IPS-18c (cell line): ENCODE data around the gene OPTC.
"Not testable (repeated sequence)": the region's sequence is repeated elsewhere in the genome, so short reads cannot be mapped to it uniquely, and the experiment has no call there.

Experiments used
- H3K4me3 ChIP-seq: 2 replicates; pipeline ENCODE4 v1.7.0; 2013; ENCODE audit warnings: low read depth, mild to moderate bottlenecking, low read length, moderate library complexity; ENCODE audit not compliant: insufficient read depth
- H3K9me3 ChIP-seq: one replicate; pipeline ENCODE4 v1.6.1; 2013; ENCODE audit warnings: mild to moderate bottlenecking, low read length, moderate library complexity; ENCODE audit not compliant: control insufficient read depth, insufficient read depth

Gene OPTC

DNA sequence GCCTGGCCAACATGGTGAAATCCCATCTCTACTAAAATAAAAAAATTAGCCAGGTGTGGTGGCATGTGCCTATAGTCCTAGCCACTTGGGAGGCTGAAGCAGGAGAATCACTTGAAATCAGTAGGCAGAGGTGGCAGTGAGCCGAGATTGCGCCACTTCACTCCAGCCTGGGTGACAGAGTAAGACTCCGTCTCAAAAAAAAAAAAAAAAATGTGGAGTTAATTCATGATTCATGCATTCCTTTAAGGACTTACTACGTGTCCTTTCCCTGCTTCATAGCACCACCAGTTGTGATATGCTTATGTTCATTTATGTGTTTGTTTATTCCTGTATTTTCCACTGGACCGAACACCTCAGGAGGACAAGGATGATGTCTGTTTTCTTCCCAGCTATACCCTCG is 31.1 kb upstream of the OPTC start:
- H3K9me3 ChIP-seq: no peaks in the 10 kb centered on the region
- no peak overlapping the region for H3K4me3 ChIP-seq

DNA sequence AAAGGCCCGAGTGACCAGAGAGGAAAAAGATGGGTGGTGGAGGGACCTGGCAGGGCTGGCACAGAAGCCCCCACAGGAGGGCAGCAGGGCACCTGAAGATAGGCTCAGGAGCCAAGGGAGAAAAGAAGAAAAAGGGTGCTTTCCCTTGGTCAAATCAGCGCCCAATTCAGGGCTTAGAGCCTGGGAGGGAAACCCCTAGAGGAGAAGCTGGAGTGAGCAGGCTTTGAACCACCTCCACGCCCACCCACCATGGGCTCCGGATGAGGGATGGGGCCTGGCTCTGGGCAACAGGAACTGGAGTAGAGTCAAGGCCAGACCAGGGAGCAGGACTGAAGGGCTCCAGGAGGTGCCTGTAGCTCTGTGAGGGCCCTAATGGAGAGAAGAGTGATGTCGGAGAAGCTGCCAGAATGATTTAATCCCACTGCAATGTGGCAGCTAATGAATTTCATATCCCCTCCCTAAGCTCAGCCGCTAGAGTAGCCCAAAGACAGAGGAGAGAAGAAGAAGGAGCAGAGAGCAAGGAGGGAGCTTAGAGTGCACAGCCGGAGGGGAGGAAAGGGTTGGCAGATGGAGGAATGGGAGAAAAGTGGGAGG is 30.4 kb upstream of the OPTC start:
- Histone ChIP-seq H3K9me3 (no peaks in the 10 kb centered on the region), H3K4me3 (no peak overlapping the region)

DNA sequence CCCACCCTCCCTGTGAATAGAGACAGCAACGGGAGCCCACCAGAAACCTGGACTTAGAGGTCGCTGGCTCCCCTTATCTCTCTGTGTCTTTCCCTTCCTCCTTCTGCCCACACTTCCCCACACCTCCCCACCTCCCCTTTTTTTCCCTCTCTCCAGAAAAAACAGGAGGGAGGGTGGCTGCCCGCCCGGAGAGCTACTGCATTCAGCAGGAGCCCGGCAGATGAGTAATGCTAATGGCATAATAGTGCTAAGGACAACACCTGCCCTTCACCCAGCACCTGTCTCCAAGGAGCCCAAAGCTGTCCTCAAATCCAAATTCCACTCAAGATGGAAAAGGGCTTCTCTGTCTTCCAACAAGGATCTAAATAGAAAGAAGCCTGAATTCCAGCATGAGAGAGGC is 29.7 kb upstream of the OPTC start:
- Histone ChIP-seq H3K4me3 (no peak overlapping the region), H3K9me3 (no peaks in the 10 kb centered on the region)

DNA sequence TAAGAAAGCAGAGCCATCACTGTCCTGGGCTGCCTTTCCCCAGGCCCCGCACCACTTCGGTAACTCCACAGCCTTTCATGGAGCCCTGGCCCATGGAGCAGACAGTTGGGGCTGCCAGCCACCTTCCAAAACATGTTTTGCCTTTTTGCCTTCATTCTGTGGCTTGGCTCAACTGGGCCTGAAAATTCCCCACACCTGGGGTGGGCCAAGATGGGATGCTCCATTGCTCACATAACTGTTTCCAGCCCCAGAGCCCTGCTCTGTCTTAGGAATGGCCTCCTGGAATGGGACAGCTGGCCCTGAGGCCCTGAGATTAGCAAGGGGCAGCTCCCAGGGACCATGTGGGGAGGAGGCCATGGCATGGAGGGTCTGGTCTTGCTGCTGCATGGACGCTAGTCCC is 29.2 kb upstream of the OPTC start:
- no peaks in the 10 kb centered on the region for H3K9me3 ChIP-seq
- no peak overlapping the region for H3K4me3 ChIP-seq

DNA sequence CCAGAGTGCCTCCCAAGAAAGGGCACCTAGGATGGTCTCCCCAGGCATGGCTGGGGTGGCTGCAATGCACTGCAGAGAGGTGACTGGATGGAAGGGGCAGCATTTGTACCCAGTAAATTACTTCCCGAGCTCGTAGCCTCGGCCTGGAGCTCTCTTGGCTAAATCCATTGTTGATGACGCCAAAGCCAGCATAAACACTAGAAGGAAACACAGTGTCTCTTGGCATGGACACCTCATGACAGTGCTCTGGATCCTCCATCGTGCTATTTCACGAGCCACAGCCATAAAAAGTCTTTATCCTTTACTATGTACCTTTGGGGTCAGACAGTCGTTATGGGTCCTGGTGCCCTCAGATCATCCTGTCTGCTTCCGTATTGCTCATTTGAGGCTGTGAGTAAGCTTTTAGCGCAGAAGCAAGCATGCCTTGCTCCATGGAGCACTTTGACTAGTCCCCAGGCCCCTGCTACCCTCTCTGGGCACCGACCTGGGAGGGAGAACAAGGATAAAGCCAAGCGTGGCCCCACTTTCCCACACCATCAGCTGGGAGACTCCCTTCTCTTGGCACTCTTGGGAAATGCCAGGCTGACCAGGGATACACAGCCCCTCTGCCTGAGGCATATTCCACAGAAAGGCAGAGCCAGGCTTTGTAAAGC is 28.7 kb upstream of the OPTC start:
- Histone ChIP-seq H3K4me3 (no peak overlapping the region), H3K9me3 (no peaks in the 10 kb centered on the region)

DNA sequence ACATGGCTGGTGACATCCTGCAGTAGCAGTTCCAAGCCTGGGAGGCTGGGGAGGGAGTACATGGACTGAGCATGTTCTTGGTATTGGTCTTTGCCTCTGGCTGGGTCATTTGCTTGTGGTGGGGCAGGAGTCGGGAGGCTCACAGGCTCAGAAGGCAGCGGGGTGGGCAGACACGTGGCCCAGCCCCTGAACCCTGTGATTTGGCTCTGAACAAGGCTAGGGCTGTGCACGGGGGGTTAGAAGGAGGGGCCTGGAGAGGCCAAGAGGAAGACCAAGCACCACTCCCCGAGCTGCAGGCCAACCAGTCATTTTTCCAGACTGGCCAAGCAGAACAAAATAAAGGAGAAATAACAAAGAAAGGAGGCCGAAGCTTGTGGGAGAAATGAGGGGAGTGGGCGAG is 28.0 kb upstream of the OPTC start:
- H3K9me3 ChIP-seq: no peaks in the 10 kb centered on the region
- H3K4me3 ChIP-seq: no peak overlapping the region

DNA sequence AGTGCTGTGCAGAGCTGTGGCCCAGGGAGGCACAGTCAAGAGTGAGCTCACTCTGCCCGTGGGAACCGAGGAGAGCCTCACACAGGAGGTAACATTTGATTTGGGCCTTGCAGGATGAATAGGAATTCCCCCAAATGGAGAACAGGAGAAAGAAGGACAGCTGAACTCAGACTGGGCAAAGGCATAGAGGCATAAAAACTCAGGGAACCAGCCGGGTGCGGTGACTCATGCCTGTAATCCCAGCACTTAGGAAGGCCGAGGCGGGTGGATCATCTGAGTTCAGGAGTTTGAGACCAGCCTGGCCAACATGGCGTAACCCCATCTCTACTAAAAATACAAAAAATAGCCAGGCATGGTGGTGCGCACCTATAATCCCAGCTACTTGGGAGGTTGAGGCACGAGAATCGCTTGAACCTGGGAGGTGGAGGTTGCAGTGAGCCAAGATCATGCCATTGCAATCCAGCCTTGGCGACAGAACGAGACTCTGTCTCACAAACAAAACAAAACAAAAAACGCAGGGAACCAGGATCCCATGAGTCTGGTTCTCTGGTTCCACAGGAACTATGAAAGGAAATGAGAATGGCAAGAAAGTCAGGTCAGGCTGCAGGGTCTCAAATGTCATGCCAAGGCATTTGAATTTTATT is 26.9 kb upstream of the OPTC start:
- not testable (repeated sequence) for H3K9me3 ChIP-seq, H3K4me3 ChIP-seq

DNA sequence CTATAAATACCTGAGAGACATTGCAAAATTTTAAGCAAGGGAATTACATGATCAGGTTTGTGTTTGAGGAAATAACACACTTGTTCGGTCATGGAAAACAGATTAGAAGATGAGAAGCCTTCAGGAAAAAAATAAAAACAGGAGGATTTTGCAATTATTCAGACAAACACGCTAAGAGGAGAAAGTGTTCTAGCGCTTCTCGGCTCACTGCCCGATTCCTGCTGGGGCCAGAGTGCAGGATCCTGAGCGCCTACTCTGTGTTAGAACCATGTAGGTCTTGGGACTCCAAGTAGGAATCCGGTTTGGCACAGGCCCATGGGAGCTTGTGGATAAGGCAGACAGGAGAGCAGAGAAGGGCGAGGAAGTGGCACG is 26.4 kb upstream of the OPTC start:
- Histone ChIP-seq H3K9me3 (no peaks in the 10 kb centered on the region), H3K4me3 (no peak overlapping the region)

DNA sequence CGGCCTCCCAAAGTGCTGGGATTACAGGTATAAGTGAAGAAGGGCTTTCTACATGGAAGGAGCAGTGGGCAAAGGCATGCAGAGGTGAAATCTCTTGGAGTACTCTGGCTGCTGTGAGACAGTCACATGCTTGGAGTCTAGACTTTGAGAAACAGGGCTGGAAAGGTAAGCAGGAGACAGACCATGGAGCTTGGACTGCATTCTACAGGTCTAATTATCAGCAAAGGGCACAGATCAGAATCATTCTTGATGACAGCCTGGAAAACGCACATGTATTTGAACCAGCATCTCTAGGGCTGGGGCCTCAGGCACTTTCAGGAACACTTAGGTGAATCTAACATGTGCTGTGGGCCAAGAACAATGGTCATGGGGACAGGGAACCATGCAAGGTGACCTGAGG is 25.6 kb upstream of the OPTC start:
- Histone ChIP-seq H3K9me3 (no peaks in the 10 kb centered on the region), H3K4me3 (no peak overlapping the region)

DNA sequence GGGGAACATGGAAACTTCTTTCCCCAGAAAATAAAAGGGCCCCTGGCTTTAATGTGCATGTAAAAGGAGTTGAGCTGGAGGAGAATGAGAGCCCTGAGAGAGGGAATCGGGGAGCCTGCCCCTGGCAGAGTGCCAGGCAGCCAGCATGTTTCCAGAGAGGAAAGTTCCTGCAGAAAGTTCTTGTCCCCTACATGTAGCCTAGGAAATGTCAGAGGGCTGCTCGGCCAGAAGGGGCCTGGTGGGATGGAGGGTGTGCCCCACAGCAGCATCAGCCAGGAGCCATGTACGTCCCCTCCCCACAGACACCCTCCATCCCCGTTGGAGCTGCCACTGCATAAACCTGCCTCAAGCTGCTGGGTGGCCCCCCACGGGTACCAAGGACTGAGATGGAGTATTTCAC is 23.7 kb upstream of the OPTC start:
- Histone ChIP-seq H3K4me3 (no peak overlapping the region), H3K9me3 (no peaks in the 10 kb centered on the region)

DNA sequence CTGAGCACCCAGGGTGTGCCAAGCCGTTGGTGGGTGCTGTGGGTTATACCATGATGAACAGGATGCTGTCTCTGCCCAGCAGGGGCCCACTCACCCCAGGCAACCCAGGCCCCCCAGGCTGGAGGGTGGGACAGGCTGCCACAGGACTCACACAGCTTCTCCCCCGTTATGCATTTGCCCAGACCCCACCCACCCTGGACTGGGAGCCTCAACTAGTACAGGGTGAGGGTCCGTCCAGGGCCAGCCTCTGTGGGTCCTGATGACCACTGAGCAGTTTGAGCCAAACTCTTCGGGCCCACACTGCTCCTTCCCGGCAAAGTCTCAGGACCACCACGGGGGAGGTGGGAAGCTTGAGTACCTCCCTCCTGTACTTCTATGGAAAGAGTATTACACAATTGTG is 22.1 kb upstream of the OPTC start:
- Histone ChIP-seq H3K4me3 (no peak overlapping the region), H3K9me3 (no peaks in the 10 kb centered on the region)

DNA sequence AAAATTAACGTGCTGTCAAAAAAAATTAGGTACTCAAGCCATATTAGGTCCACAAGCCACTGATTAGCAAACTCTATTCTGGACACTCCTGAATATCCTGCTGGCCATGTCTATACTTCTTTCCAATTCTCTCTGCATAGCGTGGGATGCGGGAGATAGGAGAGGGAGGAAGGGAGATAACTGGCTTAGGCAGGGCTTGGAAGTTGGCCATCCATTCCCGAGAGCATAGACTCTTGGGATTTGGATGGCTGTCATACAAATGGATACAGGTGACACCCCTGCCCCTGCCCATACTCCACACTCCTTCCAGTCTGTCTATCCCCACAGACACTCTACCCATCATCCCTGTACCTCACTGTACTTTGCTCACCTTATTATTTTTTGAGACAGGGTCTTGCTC is 20.7 kb upstream of the OPTC start:
- Histone ChIP-seq H3K9me3 (no peaks in the 10 kb centered on the region), H3K4me3 (no peak overlapping the region)

DNA sequence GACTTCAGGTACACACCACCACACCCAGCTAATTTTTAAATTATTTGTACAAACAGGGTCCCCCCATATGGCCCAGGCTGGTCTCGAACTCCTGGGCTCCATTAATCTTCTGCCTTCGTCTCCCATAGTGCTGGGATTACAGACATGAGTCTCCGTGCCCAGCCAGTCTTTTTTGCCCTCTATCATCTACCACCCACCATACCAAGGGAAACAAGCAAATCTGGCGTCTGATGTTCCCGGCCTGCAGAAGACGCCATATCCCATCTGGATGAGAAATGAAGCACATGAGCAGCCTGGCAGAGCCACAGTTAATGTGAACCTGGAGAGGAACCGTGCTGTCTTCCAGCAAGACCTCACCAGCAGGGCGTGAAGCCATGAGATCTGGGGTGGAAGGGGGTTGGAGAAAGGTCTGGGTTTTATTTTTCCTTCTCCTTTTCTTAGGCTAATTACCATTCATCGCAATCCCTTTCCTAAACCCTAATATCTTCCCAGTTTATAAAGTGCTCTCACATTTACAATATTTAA is 20.1 kb upstream of the OPTC start:
- Histone ChIP-seq H3K4me3 (no peak overlapping the region), H3K9me3 (peaks cover 2% of the 10 kb centered on the region)

DNA sequence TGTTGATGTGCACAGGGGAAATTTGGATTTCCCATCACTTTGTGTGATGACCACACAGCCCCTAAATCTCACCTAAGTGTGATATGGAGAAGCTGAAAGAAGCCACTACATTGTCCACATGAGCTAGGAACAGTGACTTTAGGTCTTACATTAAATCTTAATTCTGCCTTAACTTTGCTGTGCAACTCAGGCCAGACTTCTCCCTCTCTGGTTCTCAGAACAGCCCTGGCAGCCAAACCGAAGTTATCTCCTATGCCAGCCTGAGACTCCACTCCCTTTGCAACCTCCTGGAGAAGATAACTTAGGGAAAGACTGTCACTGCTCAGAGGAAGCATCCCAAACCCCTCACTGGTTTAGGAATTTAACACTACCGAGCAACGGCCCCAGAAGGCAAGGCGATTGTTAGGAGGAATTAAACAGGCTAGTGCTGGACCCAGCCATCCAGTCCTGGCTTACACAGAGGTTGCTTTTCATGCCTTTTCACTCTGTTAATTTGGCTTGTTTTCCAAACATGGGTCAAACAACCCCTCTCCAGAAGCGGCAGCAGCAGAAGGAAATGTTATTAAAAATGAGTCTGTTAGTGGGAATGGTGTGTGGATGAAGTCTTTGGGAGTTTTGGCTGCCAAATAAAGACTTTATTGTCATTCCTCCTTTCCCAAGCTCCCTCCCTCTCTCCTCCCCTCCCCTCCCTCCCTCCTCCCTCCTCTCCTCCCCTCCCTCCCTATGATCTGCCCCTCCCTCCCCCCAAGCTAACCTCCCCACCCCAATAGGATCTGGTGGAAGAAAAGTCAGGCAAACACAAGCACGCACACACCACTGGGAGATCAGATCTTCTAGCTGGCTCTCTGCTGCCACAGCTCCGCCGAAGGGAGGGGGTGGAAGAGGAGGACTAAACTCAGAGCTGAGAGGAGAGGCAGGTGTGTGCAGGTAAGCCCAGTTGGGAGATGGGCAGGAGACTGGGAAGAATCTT is 18.7 kb upstream of the OPTC start, which contains the start of gene PRELP:
Gene PRELP, plus strand, starts transcription at position 795 of the 970 bp plus-strand sequence. CDS start 7,379 bp downstream, outside the sequence.
- H3K9me3 ChIP-seq: peaks cover 2% of the 10 kb centered on the region
- no peak within 1 kb of the TSS for H3K4me3 ChIP-seq

DNA sequence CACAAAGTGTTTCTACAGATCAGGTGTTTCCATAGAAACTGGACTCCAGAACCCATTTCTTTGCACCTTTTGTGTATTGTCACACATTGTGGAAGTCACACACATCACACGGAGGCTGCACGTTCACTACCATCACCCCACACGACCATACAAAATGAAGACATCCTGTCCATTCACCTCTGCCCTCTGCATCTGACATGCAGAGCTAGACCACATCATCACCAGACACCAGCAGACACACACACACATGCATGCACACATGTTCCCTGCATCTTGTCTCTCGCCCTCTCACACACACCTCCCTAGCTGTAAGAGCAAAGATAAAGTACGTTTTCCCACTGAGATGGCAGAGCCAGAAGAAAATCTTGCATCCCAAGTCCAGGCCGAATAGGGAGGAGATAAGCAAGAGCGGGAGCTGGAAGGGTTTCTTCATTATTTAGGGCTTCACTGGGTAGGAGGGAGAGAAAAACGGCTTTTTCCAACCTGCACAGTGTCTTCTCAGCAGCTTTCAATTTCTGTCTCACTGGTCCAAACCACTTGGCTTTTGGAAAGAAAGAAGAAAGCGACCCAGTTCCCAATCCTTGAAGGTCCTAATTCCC is 17.6 kb upstream of the OPTC start:
- peaks cover 2% of the 10 kb centered on the region for H3K9me3 ChIP-seq
- no peak overlapping the region for H3K4me3 ChIP-seq

DNA sequence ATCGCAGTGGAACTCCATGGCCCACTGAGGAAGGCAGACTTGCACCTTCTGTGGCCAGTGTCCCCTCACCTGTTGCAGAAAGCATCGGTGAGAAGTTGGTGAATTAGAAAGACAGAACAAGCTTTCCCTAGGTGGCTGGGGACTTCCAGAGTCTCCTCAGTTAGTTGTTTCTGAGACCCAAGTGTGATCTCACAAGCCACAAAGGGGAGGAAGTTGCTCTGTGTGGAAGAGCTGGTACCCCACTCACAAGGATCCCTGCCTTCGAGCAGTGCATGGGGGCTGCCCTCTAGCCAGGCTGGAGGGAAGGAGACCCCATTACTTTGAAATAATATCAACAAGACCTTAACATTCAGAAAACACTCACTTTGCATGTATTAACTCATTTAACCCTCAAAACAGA is 16.2 kb upstream of the OPTC start:
- H3K9me3 ChIP-seq: peaks cover 2% of the 10 kb centered on the region
- no peak overlapping the region for H3K4me3 ChIP-seq

DNA sequence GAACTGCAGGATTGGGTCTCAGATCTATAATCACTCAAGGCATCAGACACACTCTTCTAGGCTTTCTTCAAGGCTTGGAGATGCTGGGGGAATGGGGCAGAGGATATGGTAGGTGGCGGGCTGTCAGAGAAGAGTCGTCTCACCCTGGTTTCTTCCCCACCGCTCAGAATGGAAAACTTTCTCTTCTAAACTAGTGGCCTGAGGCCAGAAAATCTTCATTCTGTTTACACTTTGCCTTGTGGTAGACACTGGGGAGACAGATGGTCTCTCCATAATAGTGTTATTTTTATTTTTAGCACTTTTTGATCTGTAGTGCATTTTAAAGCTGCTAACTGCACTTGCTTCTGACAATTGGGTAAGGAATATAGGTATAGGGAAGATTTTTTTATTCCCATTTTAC is 15.7 kb upstream of the OPTC start:
- H3K4me3 ChIP-seq: no peak overlapping the region
- peaks cover 2% of the 10 kb centered on the region for H3K9me3 ChIP-seq
